Thyroid gland (tissue), 4 donors: Measurements from ENCODE around the gene EXOSC10.

Experiments
- POLR2A ChIP-seq, 2 donors: fragments of 450-650 bp; IDR thresholded peaks; one replicate each; pipeline ENCODE4 v1.6.1; 2017; ENCODE audit warnings: antibody characterized with exemption in 2 of 2, mild to moderate bottlenecking in 2 of 2, moderate library complexity in 1 of 2
- TF ChIP-seq, protein P1 (sequence below), 6 experiments: fragments of 200-600 bp in 3 of 6; fragments of 450-650 bp in 3 of 6; sonication (generic) in 3 of 6; IDR thresholded peaks; one replicate each; pipeline ENCODE4 v1.5.1; 2016 to 2019; ENCODE audit warnings: antibody characterized with exemption in 6 of 6, mild to moderate bottlenecking in 2 of 6, inconsistent platforms in 1 of 6, moderate library complexity in 1 of 6

- TF ChIP-seq, protein P1, sequence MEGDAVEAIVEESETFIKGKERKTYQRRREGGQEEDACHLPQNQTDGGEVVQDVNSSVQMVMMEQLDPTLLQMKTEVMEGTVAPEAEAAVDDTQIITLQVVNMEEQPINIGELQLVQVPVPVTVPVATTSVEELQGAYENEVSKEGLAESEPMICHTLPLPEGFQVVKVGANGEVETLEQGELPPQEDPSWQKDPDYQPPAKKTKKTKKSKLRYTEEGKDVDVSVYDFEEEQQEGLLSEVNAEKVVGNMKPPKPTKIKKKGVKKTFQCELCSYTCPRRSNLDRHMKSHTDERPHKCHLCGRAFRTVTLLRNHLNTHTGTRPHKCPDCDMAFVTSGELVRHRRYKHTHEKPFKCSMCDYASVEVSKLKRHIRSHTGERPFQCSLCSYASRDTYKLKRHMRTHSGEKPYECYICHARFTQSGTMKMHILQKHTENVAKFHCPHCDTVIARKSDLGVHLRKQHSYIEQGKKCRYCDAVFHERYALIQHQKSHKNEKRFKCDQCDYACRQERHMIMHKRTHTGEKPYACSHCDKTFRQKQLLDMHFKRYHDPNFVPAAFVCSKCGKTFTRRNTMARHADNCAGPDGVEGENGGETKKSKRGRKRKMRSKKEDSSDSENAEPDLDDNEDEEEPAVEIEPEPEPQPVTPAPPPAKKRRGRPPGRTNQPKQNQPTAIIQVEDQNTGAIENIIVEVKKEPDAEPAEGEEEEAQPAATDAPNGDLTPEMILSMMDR (IDR thresholded peaks at IDR 0.05): no peak
- TF ChIP-seq POLR2A (IDR thresholded peaks at IDR 0.05): no peak
These were observed 18.7 kb downstream of the EXOSC10 start for GRCh38 chr1:11080931-11081330.
